T-helper 9 cell (primary cell): ENCODE data around the gene XRCC3.

Source experiments
- DNase-seq: peaks from one replicate; pipeline ENCODE4 v3.0.0-alpha.2; 2020

The XRCC3 gene

GRCh38 chr14:103738701-103739451, 23.6 kb upstream of the XRCC3 start:
- no peak for DNase-seq

- DNase-seq, result no peak
These were observed 22.9 kb upstream of the XRCC3 start for GRCh38 chr14:103738166-103738565.

GRCh38 chr14:103737432-103738045, 22.3 kb upstream of the XRCC3 start:
- DNase-seq, result no peak

GRCh38 chr14:103736546-103737431, 21.5 kb upstream of the XRCC3 start:
- no peak for DNase-seq

- DNase-seq, result no peak
These were observed 20.7 kb upstream of the XRCC3 start for GRCh38 chr14:103735815-103736545.

- no peak for DNase-seq
These were observed 20.2 kb upstream of the XRCC3 start for GRCh38 chr14:103735439-103735814.

- no peak for DNase-seq
These were observed 19.8 kb upstream of the XRCC3 start for GRCh38 chr14:103735022-103735421.

- DNase-seq, result no peak
These were observed 19.0 kb upstream of the XRCC3 start for GRCh38 chr14:103734081-103734888.

- DNase-seq, result no peak
These were observed 18.4 kb upstream of the XRCC3 start for GRCh38 chr14:103733651-103734050.

GRCh38 chr14:103732868-103733620, 17.8 kb upstream of the XRCC3 start:
- no peak for DNase-seq

GRCh38 chr14:103731916-103732867, 16.9 kb upstream of the XRCC3 start:
- DNase-seq, result no peak

GRCh38 chr14:103731481-103731880, 16.2 kb upstream of the XRCC3 start:
- DNase-seq, result no peak

GRCh38 chr14:103730490-103731035, 15.3 kb upstream of the XRCC3 start:
- DNase-seq, result no peak

- no peak for DNase-seq
These were observed 14.5 kb upstream of the XRCC3 start for GRCh38 chr14:103729496-103730448.

GRCh38 chr14:103728721-103729120, 13.5 kb upstream of the XRCC3 start:
- no peak for DNase-seq

GRCh38 chr14:103728141-103728540, 12.9 kb upstream of the XRCC3 start:
- DNase-seq, result no peak

- no peak for DNase-seq
These were observed 12.2 kb upstream of the XRCC3 start for GRCh38 chr14:103727313-103727980.

- DNase-seq, result no peak
These were observed 11.2 kb upstream of the XRCC3 start for GRCh38 chr14:103726474-103726873.
